ENCODE results near the gene SLC38A5.

SLC38A5 gene

DNA sequence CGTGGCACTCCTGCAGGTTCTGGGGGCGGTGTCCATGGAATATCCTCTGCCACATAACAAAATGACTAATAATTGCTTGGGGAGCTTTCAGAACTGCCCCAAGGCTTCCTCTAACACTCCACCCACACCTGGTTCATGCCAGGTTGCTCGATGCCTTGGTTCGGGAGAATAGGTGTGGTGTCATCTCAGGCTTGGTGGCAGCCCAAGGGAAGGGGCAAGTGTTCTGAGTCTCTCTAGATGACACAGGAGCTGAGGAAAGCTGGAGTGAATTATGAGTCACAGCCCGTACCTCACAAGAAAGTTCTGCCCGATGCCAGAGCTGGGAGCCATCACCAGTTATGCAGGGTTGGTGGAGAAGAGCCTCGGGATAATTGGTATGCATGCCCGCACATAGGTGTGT, 20.6 kb upstream of the SLC38A5 start:
- no peak for DNase-seq

DNA sequence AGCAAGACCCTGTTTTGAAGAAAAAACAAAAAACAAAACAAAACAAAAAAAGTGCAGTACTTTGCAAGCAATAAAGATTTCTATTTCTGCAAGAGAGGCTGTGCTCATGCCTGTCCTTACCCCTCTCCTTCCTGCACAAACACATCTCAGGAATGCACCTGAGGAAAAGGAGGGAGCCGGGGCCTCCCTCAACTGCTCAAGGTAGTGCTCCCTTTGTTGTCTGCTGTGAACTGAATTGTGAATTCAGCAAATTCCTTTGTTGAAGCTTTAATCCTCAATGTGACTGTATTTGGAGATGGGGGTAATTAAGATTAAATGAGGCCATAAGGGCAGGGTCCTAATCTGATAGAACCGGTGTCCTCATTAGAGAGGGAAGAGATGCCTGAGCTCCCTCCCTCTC, 19.8 kb upstream of the SLC38A5 start:
- no peak for DNase-seq

DNA sequence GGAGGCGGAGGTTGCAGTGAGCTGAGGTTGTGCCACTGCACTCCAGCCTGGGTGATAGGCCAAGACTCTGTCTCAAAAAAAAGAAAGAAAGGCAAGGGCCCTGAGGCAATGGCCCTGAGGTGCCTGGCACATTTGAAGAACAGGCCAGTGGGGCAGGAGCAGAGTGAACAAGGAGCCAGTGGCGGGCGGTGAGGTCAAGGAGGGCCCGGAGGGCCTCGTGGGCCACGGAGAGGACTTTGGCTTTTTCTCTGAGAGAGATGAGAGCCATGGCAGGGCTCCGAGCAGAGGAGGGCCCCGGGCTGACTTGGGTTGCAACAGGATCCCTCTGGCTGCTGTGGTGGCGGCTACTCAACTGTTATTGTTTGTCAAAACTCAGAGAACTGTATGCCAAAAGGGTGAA, 19.2 kb upstream of the SLC38A5 start:
- no peak for DNase-seq

DNA sequence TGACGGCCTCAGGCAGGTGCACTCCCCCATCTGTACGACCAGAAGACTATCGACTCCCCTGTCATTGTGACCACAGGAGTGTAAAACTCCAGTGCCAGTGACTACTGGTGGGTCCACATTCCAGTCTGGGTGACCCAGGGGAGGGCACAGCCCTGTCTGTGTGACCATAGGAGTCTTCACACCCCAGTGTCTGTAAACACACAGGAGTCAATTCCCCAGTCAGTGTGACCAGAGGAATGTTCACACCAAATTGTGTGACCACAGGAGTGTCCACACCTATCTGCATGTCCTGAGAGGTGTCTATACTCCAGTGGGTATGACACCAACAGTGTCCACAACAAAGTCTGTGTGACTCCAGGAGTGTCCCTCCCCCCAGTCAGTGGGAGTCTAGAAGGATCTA, 18.0 kb upstream of the SLC38A5 start:
- DNase-seq = no peak

DNA sequence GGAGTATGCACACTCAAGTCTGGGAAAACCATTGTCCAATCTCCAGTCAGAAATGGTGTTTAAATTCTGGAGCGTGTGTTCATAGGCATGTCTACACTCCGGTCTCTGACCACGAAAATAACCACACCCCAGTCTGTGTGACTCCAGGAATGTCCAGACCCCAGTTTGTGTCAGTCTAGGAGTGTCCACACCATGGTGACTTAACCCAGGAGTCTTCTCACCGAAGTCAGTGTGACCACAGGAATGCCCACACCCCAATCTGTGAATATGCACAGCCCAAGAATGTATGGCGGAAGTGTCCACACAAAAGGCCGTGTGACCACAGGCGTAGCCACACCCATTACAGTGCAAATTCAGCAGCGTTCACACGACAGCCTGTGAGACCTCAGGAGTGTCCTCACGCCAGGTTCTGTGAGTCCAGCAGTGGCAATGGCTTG, 17.3 kb upstream of the SLC38A5 start:
- DNase-seq = no peak

DNA sequence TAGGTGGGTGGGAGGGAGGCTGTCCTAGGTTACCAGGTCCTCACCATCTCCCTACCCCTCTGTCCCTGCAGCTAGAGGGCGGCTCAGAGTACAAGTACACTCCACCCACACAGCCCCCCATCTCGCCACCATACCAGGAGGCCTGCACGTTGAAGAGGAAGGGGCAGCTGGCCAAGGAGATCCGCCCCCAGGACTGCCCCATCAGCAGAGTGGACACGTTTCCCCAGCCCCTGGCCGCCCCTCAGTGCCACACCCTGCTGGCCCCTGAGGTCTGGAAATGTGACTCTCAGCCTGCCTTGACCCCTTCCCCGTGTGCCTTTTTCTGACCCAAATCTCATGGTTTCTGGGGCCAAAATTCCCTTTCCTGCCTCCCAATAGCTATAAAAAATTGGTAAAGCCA, 12.5 kb upstream of the SLC38A5 start:
- DNase-seq = no peak

DNA sequence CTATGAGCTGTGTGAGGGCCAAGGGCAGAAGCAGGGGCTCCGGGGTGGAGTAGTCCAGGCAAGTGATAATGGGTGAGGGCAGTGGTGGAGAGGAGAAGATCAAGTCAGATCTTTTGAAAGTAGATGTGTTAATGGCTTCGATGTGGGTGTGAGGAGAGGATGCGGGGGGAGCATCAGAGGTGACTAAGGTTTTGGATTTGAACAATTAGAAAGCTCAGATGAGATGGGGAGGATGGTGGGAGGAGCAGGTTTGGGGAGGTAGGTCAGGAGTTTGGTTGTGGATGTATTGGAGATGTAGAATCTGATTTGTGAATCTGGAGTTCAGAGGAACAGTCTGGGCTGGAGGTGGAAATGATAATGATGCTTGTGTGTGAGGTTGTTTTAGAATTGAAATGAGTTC, 10.5 kb upstream of the SLC38A5 start:
- no peak for DNase-seq

DNA sequence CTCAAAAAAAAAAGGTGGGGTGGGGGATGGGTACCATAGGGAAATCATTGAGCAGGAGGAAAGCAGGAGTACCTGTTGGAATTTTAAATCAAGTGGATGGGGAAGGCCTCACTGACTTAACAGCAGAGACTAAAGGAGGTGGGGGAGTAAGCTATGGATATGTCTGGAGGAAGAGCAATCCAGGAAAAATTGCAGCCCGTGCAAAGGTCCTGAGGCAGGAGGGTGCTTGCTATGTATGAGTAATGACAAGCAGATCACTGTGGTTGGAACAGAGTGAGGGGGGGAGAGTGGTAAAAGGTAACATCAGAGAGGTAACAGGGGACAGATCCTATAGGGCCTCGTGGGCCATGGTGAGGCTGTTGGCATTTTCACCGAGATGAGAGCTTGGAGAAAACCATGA, 10.1 kb upstream of the SLC38A5 start:
- DNase-seq = no peak

DNA sequence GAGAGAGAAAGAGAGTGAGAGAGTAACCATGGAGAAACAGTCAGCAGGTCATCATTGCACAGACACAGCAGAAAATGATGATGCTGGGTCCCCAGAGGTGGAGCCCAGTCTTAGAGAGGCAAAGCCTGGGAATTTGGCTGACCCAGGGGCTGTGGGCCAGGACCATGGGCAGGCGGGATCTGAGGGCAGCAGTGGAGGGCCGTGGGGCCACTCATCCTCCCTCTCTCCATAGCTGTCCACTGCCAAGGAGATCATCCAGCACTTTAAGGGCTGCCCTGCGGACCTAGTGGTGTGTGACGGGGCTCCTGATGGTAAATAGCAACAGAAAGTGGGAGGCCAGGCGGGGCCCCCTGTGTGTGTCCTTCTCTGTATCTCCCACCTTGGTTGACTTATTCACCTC, 8.7 kb upstream of the SLC38A5 start:
- no peak for DNase-seq

DNA sequence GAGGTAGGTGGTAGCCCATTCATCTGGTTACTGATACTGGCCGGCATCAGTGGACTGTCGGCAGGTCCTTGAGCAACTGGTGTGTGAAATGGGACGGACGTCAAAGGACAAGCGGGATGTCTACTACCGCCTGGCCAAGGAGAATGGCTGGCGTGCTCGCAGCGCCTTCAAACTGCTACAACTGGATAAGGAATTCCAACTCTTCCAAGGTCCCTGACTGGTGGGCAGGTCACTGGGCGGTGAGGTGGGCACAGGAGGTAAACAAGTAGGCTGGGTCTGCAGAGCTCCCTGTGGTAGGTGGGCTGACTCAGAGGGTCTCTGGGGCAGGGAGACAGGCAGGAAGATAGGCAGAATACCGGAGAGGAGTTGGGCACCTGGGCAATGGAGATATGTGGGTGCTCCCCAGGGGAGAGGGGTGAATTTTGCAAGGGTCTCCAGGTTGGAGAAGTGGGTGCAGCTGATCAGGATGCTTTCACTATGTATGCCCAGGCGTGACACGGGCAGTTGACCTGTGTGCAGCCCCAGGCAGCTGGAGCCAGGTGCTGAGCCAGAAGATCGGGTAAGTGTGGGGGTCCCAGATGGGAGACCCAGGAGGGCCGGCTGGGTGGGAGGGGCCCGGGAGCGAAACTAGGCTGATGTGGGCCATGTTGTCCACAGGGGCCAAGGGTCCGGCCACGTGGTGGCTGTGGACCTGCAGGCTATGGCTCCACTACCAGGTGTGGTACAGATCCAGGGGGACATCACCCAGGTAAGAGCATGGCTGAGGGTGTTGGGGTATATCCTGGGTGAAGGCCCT, 8.1 kb upstream of the SLC38A5 start:
- DNase-seq = no peak

DNA sequence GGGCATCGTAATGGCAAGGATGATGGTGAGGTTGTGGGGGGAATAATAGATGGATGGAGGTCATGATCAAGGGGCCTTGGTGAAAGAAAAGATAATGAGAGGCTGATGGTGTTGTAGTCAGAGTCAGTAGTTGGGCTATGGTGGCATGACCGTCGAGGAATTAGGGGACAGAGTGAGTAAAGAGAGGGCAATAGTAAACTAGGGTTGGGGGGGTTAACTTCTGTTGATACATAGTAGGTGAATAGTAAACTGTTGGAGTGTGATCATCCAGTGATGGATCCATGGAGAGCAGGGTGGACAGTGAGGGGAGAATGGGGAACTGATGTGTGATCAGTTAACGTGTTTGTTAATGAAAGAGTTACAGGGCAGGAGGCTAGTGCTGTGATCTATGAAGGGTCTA, 6.9 kb upstream of the SLC38A5 start:
- no peak for DNase-seq

DNA sequence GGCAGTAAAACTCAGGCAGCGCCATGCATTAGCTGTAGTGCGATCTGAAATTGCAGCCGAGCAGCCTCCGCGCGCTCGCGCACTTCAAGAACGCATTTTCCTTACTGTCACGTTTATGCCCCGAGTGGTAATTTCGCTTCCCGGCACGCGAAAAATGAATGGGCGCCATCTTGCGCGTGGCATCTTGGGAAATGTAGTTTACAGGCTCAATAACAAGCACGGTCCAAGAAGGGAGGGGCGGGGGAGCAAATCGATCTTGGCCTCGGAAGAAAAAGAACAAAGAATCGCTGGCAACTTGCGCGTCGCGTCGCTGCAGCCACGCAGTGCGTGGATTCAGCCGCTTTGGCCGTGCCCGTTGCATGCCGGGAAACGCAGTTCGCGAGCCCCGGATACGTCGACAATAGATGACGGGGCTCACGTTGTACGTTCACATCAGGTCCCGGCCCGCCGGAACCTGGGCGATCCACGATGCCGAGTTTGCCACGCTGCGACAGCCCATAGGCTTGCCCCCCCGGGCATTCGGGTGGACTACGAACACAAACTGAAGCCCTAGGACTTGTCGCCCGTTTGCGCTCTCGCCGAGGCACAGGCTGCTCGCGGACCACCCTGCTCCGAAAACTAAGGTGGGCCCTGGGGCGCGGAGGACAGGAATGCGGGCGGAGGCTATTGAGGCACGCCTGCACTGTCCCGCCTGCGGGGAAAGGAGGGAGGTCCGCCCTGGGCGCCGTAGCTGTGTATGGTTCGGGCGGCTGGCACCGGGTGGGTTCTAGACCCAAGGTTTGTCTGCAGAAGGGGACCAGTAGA, 5.9 kb upstream of the SLC38A5 start, which contains the start of gene FTSJ1:
Gene FTSJ1 (plus strand): TSS at position 426 of the 804 bp plus-strand sequence. CDS start 1,849 bp downstream, outside the sequence.
- DNase-seq = peak; percentile 18

DNA sequence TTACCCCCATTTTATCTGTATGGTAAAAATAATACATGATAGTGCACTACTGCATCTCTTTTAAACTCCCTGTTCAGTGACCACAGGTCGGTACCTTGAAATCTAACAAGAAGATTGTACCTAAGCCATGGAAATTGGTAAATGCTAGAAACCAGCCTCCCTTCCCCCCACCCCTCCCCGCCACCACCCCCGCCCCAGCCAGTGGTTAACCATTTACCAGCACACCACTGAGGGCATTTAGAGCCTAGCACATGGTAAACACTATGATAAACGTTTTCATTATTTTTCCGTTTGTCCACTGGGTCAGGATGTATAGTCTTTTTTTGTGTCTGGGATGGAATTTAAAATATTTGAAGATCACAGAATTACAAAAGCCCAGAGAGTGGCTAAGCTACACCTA, 5.2 kb upstream of the SLC38A5 start:
- DNase-seq = no peak

DNA sequence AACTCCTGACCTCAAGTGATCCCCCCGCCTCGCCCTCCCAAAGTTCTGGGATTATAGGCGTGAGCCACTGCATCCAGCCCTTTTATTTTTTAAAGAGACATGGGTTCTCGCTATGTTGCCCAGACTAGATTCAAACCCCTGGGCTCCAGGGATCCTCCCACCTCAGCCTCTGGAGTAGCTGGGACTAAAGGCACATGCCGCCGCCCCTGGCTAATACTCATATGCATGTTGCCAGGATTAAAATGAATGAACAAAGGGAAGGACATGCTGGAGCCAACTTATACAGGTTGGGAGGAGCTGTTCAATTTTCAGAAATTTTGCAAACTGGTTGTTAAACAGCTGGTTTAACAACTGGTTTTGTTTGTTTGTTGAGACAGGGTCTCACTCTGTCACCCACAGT, 4.5 kb upstream of the SLC38A5 start:
- DNase-seq = no peak

DNA sequence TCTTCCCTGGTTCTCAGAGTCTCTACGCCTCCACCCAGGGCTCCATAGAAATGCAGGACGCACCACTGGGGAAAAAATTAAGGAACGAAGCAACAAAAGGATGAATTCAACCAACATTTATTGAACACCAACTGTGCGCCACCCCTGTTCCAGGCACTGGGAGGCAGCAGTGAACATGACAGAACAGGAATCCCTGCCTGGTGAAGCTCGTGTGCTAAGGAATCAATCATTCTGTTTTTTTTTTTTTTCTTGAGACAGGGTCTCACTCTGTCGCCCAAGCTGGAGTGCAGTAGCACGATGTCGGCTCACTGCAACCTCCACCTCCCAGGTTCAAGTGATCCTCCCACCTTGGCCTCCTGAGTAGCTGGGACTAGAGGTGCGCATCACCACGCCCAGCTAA, 4.1 kb upstream of the SLC38A5 start:
- DNase-seq = no peak

DNA sequence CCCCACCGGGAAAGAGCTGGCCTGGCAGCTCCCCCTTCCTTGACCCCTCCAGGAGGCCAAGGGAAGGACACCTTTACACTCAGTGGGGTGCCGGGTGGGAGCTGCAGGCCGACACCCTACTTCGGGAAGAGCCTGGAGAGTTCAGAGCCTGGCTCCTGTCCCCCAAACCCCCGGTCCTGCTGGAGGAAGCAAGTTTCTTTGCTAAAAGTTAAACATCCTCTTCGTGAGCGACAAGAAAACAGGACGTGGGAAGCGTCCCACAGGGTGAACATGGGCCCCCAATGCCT, 3.6 kb upstream of the SLC38A5 start:
- no peak for DNase-seq

DNA sequence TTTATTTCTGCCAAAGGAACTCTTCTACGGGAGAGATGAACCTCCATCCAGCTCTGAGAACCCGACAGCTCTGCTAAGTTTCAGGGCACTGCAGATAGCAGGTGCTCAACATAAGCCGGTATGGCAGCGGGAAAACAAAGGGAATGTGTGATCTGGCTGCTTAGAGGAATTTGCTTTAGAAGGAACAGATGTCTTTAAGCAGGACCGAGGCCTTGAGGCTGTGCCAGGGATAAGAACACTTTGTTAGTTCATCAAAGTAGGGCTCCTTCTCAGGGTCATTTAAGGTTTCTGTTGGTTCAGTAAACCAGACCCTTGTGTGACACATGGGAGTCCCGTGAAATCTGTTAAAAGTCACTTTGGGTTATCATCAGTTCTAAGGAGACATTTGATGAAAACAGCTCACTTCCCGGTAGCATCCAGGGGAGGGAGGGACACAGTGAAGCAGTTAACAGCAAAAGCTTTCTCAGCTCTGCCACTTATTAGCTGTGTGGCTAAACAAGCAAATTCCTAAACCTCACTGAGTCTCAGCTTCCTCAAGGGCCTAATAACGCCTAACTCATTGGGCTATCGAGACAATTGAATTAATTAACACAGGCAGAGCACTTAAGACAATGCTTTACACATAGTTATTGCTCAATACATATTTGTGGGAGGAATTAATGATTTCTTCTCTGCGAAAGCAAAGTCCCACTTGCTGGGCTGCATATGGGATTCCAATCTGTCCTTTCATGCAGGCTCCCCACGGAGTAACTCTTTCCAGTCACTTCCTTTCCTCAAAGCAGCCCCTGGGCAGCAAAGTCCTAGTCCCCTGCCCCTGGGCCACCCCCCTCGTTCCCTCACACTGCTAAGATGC, 3.0 kb upstream of the SLC38A5 start:
- DNase-seq = no peak

DNA sequence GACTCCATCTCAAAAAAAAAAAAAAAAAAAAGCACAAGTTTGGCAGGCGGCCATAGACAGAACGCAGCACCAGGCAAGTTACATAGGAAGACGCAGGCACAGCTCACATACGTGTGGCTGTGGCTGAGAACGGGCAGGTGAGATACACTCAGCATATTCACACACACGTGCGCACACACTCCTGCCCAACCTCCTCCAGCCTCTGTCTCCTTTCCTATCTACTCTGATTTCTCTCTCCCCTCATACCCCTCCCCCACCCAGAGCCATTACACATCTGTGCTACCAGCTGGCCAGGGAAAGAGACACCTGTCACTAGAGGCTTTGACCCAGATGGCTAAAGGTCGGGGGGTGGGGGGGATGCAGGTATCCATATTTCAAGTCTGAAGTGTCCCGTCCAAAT, 2.2 kb upstream of the SLC38A5 start:
- DNase-seq = no peak

DNA sequence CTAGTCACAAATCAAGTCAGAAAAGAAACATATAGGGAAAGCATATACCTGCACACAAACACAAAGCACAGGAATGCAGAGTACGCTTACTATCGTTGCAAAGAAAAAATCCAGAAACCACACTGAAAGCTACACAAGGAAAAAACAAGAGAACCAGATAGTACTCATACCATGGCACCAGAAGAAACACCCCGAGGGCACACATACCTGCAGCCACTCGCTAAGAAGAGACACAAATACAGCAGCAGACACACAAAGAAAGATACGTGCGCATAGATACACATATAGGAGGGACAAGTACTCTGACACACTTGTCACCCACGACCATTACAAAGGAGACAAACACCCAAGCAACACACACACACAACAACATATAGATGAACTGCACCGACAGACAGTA, 1.4 kb upstream of the SLC38A5 start:
- DNase-seq = no peak

DNA sequence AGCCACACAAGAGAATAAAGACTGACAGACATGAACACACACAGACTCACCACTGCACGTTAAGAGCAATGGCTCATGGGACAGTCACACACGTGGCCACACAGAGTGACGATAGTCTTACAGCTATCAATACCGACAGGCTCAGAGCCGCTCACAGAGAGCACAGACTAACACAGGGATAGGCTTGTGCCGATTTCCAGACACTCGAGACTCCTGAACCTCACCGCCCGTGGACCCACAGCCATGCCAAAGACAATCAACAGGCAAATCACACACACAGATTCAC, 716 bp upstream of the SLC38A5 start:
- no peak for DNase-seq

DNA sequence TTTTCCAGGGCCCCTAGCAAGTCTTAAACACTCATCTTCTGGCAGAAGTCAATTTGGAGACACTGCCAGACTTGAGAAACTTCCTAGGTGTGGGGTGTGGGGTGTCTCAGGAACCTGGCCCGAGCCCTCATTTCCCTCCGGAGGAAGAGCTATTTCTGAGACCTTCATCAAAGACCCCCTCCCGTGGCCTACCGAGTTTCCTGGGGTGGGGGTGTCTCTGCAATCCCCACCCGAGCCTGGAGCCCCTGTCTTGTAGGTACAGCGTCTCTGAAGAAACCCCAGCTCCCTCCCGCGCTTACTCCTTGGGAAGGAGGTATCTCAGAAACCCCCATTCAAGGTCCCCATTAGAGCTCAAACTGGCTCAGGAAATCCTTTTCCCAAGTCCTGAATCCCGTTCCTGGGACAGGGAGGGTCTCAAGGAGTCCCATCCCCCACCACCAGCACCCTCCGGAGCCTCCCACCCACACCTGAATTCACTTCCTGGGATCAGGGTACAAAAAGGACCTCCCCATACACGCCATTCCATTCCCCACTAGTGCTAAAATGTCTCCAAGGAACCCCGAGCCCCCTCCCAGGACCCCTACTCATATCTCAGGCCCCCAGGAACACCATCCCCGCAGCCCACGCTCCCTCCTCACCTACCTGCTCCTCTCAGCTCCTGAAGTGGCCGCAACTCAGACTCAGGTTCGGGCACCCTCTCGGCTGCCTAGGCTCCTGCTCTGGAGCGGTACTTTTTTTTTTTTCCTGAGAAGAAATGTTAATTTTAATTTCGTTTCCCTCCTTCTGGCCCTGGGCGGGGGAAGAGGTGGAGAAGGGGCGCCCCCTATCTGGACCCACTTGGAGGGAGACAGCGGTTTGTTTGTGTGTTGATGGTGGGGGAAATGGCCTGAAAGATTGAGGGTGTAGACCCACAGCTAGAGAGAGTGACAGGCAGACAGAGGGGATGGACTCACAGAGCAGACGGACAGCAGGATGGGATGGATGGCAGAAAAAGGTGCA, 1.1 kb downstream of the SLC38A5 start:
- DNase-seq = no peak

DNA sequence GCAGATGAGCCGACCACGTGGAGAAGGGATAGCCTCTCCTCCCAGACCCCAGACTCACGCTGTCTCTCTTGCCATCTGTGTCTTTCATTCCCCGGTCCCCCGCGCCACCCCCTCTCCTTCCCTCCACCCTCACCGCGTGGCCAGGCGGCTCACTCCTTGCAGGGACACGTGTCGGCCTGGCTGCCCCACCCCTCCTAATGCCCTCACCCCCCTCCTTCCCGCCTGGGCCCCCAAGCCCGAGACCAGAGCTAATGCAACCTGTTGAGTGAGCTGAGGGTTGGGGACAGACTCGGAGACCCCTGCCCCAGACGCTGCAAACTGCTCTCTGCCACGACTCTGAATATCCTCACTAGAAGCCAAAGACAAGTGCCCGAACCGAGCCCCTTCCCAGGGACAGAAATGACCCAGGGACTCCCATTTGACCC, 1.8 kb downstream of the SLC38A5 start:
- DNase-seq = no peak
